DMS114 treated with DMSO at 0.1 percent for 48 hours (cell line): ENCODE data around the gene PIGO.
A peak's percentile ranks its signal among the peaks of the same experiment; 100 is the strongest.

Source experiments
- DNase-seq: peaks from one replicate; lab custom pipeline; 2025; ENCODE audit not compliant: unreplicated experiment; lab: John Stamatoyannopoulos, UW

The PIGO gene

GRCh38 chr9:35107297-35108290 is 11.2 kb upstream of the PIGO start:
- no peak for DNase-seq

- no peak for DNase-seq
Measured at GRCh38 chr9:35106343-35106730, 9.9 kb upstream of the PIGO start.

GRCh38 chr9:35105571-35106342 is 9.4 kb upstream of the PIGO start:
- no peak for DNase-seq

GRCh38 chr9:35105126-35105525 is 8.7 kb upstream of the PIGO start:
- DNase-seq, result no peak

GRCh38 chr9:35104586-35104985 is 8.2 kb upstream of the PIGO start:
- DNase-seq, result no peak

GRCh38 chr9:35103660-35104191 is 7.3 kb upstream of the PIGO start:
- DNase-seq, result no peak

GRCh38 chr9:35102769-35103659 is 6.6 kb upstream of the PIGO start, which contains the start of gene STOML2:
Gene STOML2 (minus strand): TSS chr9:35103131. CDS start chr9:35103094, 37 bp downstream.
- DNase-seq, result peak; percentile 90

- DNase-seq, result no peak
Measured at GRCh38 chr9:35102465-35102768, 6.0 kb upstream of the PIGO start.

GRCh38 chr9:35097573-35097972 is 1.2 kb upstream of the PIGO start:
- DNase-seq, result no peak

GRCh38 chr9:35091536-35091935 is 4.9 kb downstream of the PIGO start:
- DNase-seq, result no peak

GRCh38 chr9:35089434-35089833 is 7.0 kb downstream of the PIGO start:
- no peak for DNase-seq

GRCh38 chr9:35085078-35085477 is 11.3 kb downstream of the PIGO start:
- DNase-seq, result no peak

GRCh38 chr9:35079426-35080341 is 16.7 kb downstream of the PIGO start, which contains the start of gene FANCG:
Gene FANCG (minus strand): TSS chr9:35079942. CDS start chr9:35079524, 418 bp downstream.
- DNase-seq, result peak; percentile 79

GRCh38 chr9:35079041-35079425 is 17.4 kb downstream of the PIGO start:
- DNase-seq, result no peak

- no peak for DNase-seq
Measured at GRCh38 chr9:35078066-35078465, 18.3 kb downstream of the PIGO start.

GRCh38 chr9:35076848-35077247 is 19.5 kb downstream of the PIGO start:
- DNase-seq, result no peak

GRCh38 chr9:35075358-35075757 is 21.0 kb downstream of the PIGO start:
- DNase-seq, result no peak

- DNase-seq, result no peak
Measured at GRCh38 chr9:35074791-35075190, 21.6 kb downstream of the PIGO start.

GRCh38 chr9:35074141-35074540 is 22.2 kb downstream of the PIGO start:
- no peak for DNase-seq

- DNase-seq, result no peak
Measured at GRCh38 chr9:35073279-35073612, 23.1 kb downstream of the PIGO start.
